B cell (primary cell): ENCODE results near the gene ADAMTSL1.

Experiments used
- EZH2 ChIP-seq: IDR thresholded peaks from 2 replicates; pipeline ENCODE4 v1.6.1; 2012; ENCODE audit warnings: borderline replicate concordance, low read depth, mild to moderate bottlenecking, moderate library complexity, low read length; ENCODE audit not compliant: insufficient read depth, poor library complexity, severe bottlenecking
- TF ChIP-seq, protein P1 (sequence below): fragments of 200-600 bp; IDR thresholded peaks from one replicate; pipeline ENCODE4 v1.8.0; 2022; ENCODE audit warnings: antibody characterized with exemption, mild to moderate bottlenecking

DNA sequence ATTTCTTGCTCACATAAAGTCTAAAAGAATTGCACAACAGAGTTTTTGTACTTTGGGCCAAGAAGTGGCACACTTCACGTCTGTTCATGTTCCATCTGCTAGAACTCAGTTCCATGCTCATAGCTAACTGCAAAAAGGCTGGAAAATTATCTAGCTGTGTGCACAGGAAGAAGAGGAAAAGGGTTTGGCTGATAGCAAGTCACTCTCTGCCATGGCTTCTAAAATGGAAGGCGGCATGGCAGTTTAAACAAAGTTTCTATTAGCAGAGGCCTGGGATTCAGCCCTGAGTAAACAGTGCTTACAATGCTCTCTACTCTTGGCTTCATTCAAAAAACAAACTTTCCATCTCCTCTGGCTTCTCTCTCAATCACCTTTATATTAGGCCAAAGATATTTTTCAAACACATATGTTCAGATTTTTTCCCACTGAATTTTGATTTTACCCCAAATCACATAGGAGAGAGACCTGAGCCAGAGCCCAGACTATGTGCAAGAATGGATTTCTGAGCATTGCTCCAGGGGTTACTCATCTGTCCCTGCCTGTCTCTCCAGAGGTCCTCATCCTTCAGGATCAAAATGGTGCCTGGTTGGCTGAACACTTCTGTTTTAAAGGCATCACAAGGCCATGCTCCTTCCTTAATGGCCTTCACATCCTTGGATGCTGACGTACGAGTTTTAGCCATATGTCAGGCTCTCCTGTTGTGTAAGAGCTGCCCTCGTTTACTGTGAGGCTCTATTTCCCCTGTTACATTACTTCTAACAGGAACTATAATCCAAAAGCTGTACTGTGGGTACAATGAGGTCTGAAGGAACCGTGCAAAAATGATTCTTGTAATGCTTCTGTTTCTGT lies 332.5 kb downstream of the ADAMTSL1 start:
- TF ChIP-seq, protein P1, sequence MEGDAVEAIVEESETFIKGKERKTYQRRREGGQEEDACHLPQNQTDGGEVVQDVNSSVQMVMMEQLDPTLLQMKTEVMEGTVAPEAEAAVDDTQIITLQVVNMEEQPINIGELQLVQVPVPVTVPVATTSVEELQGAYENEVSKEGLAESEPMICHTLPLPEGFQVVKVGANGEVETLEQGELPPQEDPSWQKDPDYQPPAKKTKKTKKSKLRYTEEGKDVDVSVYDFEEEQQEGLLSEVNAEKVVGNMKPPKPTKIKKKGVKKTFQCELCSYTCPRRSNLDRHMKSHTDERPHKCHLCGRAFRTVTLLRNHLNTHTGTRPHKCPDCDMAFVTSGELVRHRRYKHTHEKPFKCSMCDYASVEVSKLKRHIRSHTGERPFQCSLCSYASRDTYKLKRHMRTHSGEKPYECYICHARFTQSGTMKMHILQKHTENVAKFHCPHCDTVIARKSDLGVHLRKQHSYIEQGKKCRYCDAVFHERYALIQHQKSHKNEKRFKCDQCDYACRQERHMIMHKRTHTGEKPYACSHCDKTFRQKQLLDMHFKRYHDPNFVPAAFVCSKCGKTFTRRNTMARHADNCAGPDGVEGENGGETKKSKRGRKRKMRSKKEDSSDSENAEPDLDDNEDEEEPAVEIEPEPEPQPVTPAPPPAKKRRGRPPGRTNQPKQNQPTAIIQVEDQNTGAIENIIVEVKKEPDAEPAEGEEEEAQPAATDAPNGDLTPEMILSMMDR, result no peak
- TF ChIP-seq EZH2, result no peak
